Endothelial cell of umbilical vein (primary cell): Measurements from ENCODE around the gene NHP2. TPM values are rescaled to one million over a fixed set of nuclear protein-coding genes. Genes with fewer than 3 reads are reported as not detected.

Source experiments
- BruUV-seq: library from RNA; stranded (reverse); fragments of 400-500 nt; replicated peaks from 2 replicates; lab custom pipeline; 2021; lab: Mats Ljungman, UMichigan
- CTCF ChIA-PET: fragments of 300-600, 350-600 bp; sonication (Branson Sonifier 250); formaldehyde crosslinking; loops from one replicate; lab custom pipeline; 2021; ENCODE audit warnings: antibody characterized with exemption, inconsistent platforms; lab: Charles Lee
- POLR2A ChIA-PET: fragments of 300-600, 350-600 bp; sonication (Branson Sonifier 250); formaldehyde crosslinking; loops from one replicate; lab custom pipeline; 2021; ENCODE audit warnings: antibody characterized with exemption, inconsistent platforms; lab: Charles Lee
- DNase-seq: peaks from one replicate; pipeline ENCODE4 v3.0.0-alpha.2; 2011; ENCODE audit warnings: low read depth, low spot score
- FAIRE-seq: peaks from 2 replicates; lab custom pipeline; 2011; peaks lifted over from hg19 to GRCh38; lab: Jason Lieb, UNC
- H2AFZ ChIP-seq: 2 replicates; pipeline ENCODE4 v1.6.0; 2012; ENCODE audit warnings: low read depth, low read length, control low read depth, inconsistent platforms
- H3K27ac ChIP-seq: 2 replicates; pipeline ENCODE4 v1.5.1; 2011; ENCODE audit warnings: low read depth, mild to moderate bottlenecking, control low read depth, low read length, moderate library complexity; ENCODE audit not compliant: insufficient read depth
- H3K27me3 ChIP-seq, 2 experiments: 2 replicates each; pipeline versions ENCODE4 v1.6.0 to v1.6.1; 2011; ENCODE audit warnings: low read length in 2 of 2, mixed read lengths in 1 of 2; ENCODE audit not compliant: control insufficient read depth in 2 of 2, insufficient read depth in 2 of 2
- H3K36me3 ChIP-seq, 2 experiments: 2 replicates in 1 of 2; 3 replicates in 1 of 2; pipeline ENCODE4 v1.5.1; 2011; ENCODE audit warnings: low read length in 2 of 2, mild to moderate bottlenecking in 1 of 2, moderate library complexity in 1 of 2; ENCODE audit not compliant: control insufficient read depth in 2 of 2, insufficient read depth in 2 of 2; ENCODE audit errors: extremely low read depth in 1 of 2
- H3K4me1 ChIP-seq: 3 replicates; pipeline ENCODE4 v1.5.1; 2011; ENCODE audit warnings: mild to moderate bottlenecking, low read length; ENCODE audit not compliant: control insufficient read depth, insufficient read depth; ENCODE audit errors: extremely low read depth
- H3K4me2 ChIP-seq: 2 replicates; pipeline ENCODE4 v1.6.1; 2011; ENCODE audit warnings: low read length, control low read depth, mixed read lengths; ENCODE audit not compliant: insufficient read depth
- H3K4me3 ChIP-seq, 3 experiments: fragments of 200-600 bp in 1 of 3; sonication (generic), shearing (Covaris generic) in 1 of 3; replicated peaks in 1 of 3; 2 replicates each; pipeline ENCODE4 v1.5.1; 2011 to 2016; ENCODE audit warnings: control low read depth in 3 of 3, low read length in 3 of 3, mild to moderate bottlenecking in 2 of 3, inconsistent platforms in 1 of 3, low read depth in 1 of 3, moderate library complexity in 1 of 3; ENCODE audit not compliant: insufficient read depth in 1 of 3
- H3K79me2 ChIP-seq: 2 replicates; pipeline ENCODE4 v1.6.0; 2012; ENCODE audit warnings: low read length, inconsistent platforms; ENCODE audit not compliant: control insufficient read depth, insufficient read depth
- H3K9ac ChIP-seq: replicated peaks from 2 replicates; pipeline ENCODE3; 2011; ENCODE audit warnings: low read length, control low read depth; ENCODE audit not compliant: insufficient read depth; ENCODE audit errors: extremely low read depth
- H3K9me1 ChIP-seq: replicated peaks from 3 replicates; pipeline ENCODE4 v1.6.0; 2011; ENCODE audit warnings: mild to moderate bottlenecking, low read length; ENCODE audit not compliant: control insufficient read depth, insufficient read depth; ENCODE audit errors: extremely low read depth
- H3K9me3 ChIP-seq: replicated peaks from 2 replicates; pipeline ENCODE4 v1.5.1; 2012; ENCODE audit warnings: low read length, inconsistent platforms; ENCODE audit not compliant: control insufficient read depth, insufficient read depth
- H4K20me1 ChIP-seq: replicated peaks from 2 replicates; pipeline ENCODE3; 2011; ENCODE audit warnings: mild to moderate bottlenecking, low read length; ENCODE audit not compliant: control insufficient read depth, insufficient read depth; ENCODE audit errors: extremely low read depth
- CTCF ChIP-seq, 2 donors: IDR thresholded peaks; 1 replicate in 1 of 2; 2 replicates in 1 of 2; pipeline ENCODE4 v1.5.1; 2011; ENCODE audit warnings: low read length in 2 of 2, mild to moderate bottlenecking in 2 of 2, moderate library complexity in 2 of 2, control low read depth in 1 of 2, inconsistent platforms in 1 of 2, low read depth in 1 of 2; ENCODE audit not compliant: insufficient read depth in 1 of 2; ENCODE audit errors: extremely low read depth in 1 of 2
- EZH2 ChIP-seq: IDR thresholded peaks from 2 replicates; pipeline ENCODE4 v1.6.1; 2012; ENCODE audit warnings: borderline replicate concordance, low read depth, mild to moderate bottlenecking, moderate library complexity, low read length, inconsistent platforms; ENCODE audit not compliant: severe bottlenecking
- FOS ChIP-seq: IDR thresholded peaks from 2 replicates; pipeline ENCODE4 v1.6.1; 2011; ENCODE audit warnings: mild to moderate bottlenecking, low read length, moderate library complexity, borderline replicate concordance; ENCODE audit not compliant: insufficient read depth
- GATA2 ChIP-seq: IDR thresholded peaks from 2 replicates; pipeline ENCODE4 v1.7.0; 2011; ENCODE audit warnings: low read depth, mild to moderate bottlenecking, moderate library complexity, mixed read lengths, low read length; ENCODE audit not compliant: insufficient read length, insufficient read depth
- JUN ChIP-seq: IDR thresholded peaks from 2 replicates; pipeline ENCODE4 v1.6.1; 2011; ENCODE audit warnings: borderline replicate concordance, low read depth; ENCODE audit not compliant: insufficient read length, insufficient read depth
- MAX ChIP-seq: IDR thresholded peaks from 2 replicates; pipeline ENCODE4 v1.6.1; 2011; ENCODE audit not compliant: insufficient read depth, insufficient read length
- MYC ChIP-seq: IDR thresholded peaks from one replicate; pipeline ENCODE4 v1.6.1; 2011; ENCODE audit warnings: mild to moderate bottlenecking, low read depth, low read length
- POLR2A ChIP-seq: IDR thresholded peaks from 2 replicates; pipeline ENCODE4 v1.6.1; 2012; ENCODE audit warnings: low read depth, mild to moderate bottlenecking, control low read depth, low read length
- POLR2AphosphoS5 ChIP-seq: IDR thresholded peaks from 2 replicates; pipeline ENCODE4 v1.6.1; 2012; ENCODE audit warnings: low read depth, mild to moderate bottlenecking, control low read depth, low read length, moderate library complexity; ENCODE audit not compliant: insufficient read depth
- dilution Hi-C: fragments of 300-500 bp; cut with MboI; formaldehyde crosslinking; loops from one replicate; pipeline ENCODE4 v1.15.0; 2019; ENCODE audit warnings: low sequenced_read_pairs; ENCODE audit not compliant: extremely low pct_ligation_motif_present
- intact Hi-C: fragments of 100-400 bp; cut with micrococcal nuclease; formaldehyde crosslinking; loops from one replicate; pipeline ENCODE4 v1.10.0; 2022
- polyA plus RNA-seq, 4 experiments: library from polyadenylated mRNA; depleted of rRNA in 3 of 4; stranded (reverse) in 3 of 4; unstranded in 1 of 4; fragments of >200 nt; gene quantifications; 2 replicates each; pipeline versions ENCODE4 v1.2.1 to v1.2.3, GENCODE V29; 2011 to 2012; ENCODE audit warnings: missing spikeins in 1 of 4
- total RNA-seq: library from RNA; stranded (reverse); gene quantifications from 2 replicates; pipeline ENCODE4 v1.2.3, GENCODE V29; 2021

Gene NHP2
- total and polyA plus RNA-seq, 2 donors (not counting 3 experiments of a cell fraction or from before 2014, with no cell fraction given) = 205 to 220 TPM

GRCh38 chr5:178142642-178143041, 11.0 kb downstream of the NHP2 start:
- Histone ChIP-seq H4K20me1 (no peaks in the 10 kb centered on the region), H3K79me2 (no peaks in the 10 kb centered on the region), H3K9ac (no peak overlapping the region), H3K27ac (no peak overlapping the region), H3K9me1 (no peaks in the 10 kb centered on the region), H3K4me1 (no peaks in the 10 kb centered on the region), H2AFZ (no peak overlapping the region), H3K27me3 (no peaks in the 10 kb centered on the region), H3K4me3 (no peak overlapping the region), H3K9me3 (no peaks in the 10 kb centered on the region), H3K4me2 (no peak overlapping the region), H3K36me3 (peaks cover 8 to 32% of the 10 kb centered on the region in 2 experiments)
- intact Hi-C loops = no loop called here
- no peak for TF ChIP-seq GATA2
- TF ChIP-seq POLR2A = no peak
- no peak for TF ChIP-seq MAX
- no peak for TF ChIP-seq FOS
- TF ChIP-seq MYC = no peak
- no peak for TF ChIP-seq EZH2
- TF ChIP-seq POLR2AphosphoS5 = no peak
- TF ChIP-seq CTCF (IDR thresholded peaks at IDR 0.05; ENCODE audit: extremely low read depth in 1 of 2, insufficient read depth in 1 of 2, low read depth in 1 of 2, low read length in 2 of 2) = no peak
- no peak for TF ChIP-seq JUN
- no TSS peak for BruUV-seq
- DNase-seq = no peak
- dilution Hi-C loops = no loop called here
- ChIA-PET CTCF (interaction anchor here (0.6 to 11.5 kb wide), 5 partner anchors 11 to 66 kb away, joined by 3 to 200 read pairs (median 3); no protein-coding TSS in a partner anchor), POLR2A (interaction anchor here (0.5 to 0.7 kb wide), 2 partner anchors 24 to 26 kb away, joined by 5 to 7 read pairs; no protein-coding TSS in a partner anchor)
- no peak for FAIRE-seq
